ENCODE measurements around the gene BAK1. TPM values are rescaled to one million over a fixed set of nuclear protein-coding genes. Genes with fewer than 3 reads are reported as not detected.
A peak's percentile ranks its signal among the peaks of the same experiment; 100 is the strongest.

Gene BAK1
- total RNA-seq, 1 experiment from 2014 or later, result 40.0 TPM

- peaks cover 0 to 3% of the 10 kb centered on the region in 2 experiments; a peak in 1 of 5 replicates for H3K9me3 Mint-ChIP-seq
- peaks cover 5% of the 10 kb centered on the region for H3K27me3 Mint-ChIP-seq (ENCODE audit: low read depth)
- H3K27me3 ChIP-seq (ENCODE audit: insufficient read depth, low read length), result no peaks in the 10 kb centered on the region
- no peak for DNase-seq
- H3K79me2 ChIP-seq (ENCODE audit: insufficient read depth, low read length), result no peaks in the 10 kb centered on the region
- no peaks in the 10 kb centered on the region for H3K79me1 ChIP-seq (ENCODE audit: insufficient read depth, low read depth, low read length, poor library complexity, severe bottlenecking)
- H3K4ac ChIP-seq (ENCODE audit: low read depth, low read length), result no peak overlapping the region
- no peak overlapping the region for H2BK15ac ChIP-seq (ENCODE audit: low read depth, low read length)
- H3K4me1 Mint-ChIP-seq, result peaks cover 20 to 23% of the 10 kb centered on the region in 2 experiments
- no peak overlapping the region for H3K56ac ChIP-seq (ENCODE audit: insufficient read length, low read depth, low read length)
- no peak overlapping the region for H3K23ac ChIP-seq (ENCODE audit: insufficient read length, low read depth, low read length)
- H3K14ac ChIP-seq (ENCODE audit: insufficient read depth, low read length), result no peak overlapping the region
- H3K4me3 Mint-ChIP-seq, result no peak overlapping the region
- H4K8ac ChIP-seq (replicated peaks; ENCODE audit: insufficient read length, low read depth, low read length), result no peak overlapping the region
- no peak overlapping the region for H2AK5ac ChIP-seq (ENCODE audit: insufficient read length, low read length)
- H3K27ac ChIP-seq (ENCODE audit: insufficient read length, low read depth, low read length), result no peak overlapping the region
- no peak overlapping the region for H3K4me2 ChIP-seq (ENCODE audit: insufficient read depth, insufficient read length, low read length)
- H2BK120ac ChIP-seq (ENCODE audit: low read depth, low read length, poor library complexity, severe bottlenecking), result no peak overlapping the region
- H2AFZ ChIP-seq (ENCODE audit: low read length), result no peak overlapping the region
- WGBS (ENCODE audit: extremely low coverage, insufficient read length, low lambda C conversion rate), result no CpG with 5 or more reads among the region's 8 CpGs
- no peaks in the 10 kb centered on the region for H4K20me1 ChIP-seq (ENCODE audit: control insufficient read depth, insufficient read depth, insufficient read length)
- no peak overlapping the region for H3T11ph ChIP-seq (ENCODE audit: low read length)
- H4K91ac ChIP-seq (ENCODE audit: insufficient read length, low read depth, low read length), result no peak overlapping the region
- H2BK12ac ChIP-seq (ENCODE audit: insufficient read length, low read depth, low read length), result no peak overlapping the region
- peaks cover 0 to 6% (median 2%) of the 10 kb centered on the region in 3 experiments; a peak in 2 of 7 replicates for H3K36me3 Mint-ChIP-seq (ENCODE audit: insufficient read depth in 1 of 3, low read depth in 3 of 3)
- peaks cover 4% of the 10 kb centered on the region for H3K23me2 ChIP-seq (ENCODE audit: insufficient read length, low read depth, low read length, poor library complexity, severe bottlenecking)
- TF ChIP-seq, protein P1, sequence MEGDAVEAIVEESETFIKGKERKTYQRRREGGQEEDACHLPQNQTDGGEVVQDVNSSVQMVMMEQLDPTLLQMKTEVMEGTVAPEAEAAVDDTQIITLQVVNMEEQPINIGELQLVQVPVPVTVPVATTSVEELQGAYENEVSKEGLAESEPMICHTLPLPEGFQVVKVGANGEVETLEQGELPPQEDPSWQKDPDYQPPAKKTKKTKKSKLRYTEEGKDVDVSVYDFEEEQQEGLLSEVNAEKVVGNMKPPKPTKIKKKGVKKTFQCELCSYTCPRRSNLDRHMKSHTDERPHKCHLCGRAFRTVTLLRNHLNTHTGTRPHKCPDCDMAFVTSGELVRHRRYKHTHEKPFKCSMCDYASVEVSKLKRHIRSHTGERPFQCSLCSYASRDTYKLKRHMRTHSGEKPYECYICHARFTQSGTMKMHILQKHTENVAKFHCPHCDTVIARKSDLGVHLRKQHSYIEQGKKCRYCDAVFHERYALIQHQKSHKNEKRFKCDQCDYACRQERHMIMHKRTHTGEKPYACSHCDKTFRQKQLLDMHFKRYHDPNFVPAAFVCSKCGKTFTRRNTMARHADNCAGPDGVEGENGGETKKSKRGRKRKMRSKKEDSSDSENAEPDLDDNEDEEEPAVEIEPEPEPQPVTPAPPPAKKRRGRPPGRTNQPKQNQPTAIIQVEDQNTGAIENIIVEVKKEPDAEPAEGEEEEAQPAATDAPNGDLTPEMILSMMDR (conservative IDR thresholded peaks at IDR 0.05), result no peak
- peak overlapping the region in 2 of 3 experiments; percentile 47 to 72; a peak in 1 of 7 replicates for H3K27ac Mint-ChIP-seq
- no peak overlapping the region for H3K9ac ChIP-seq (ENCODE audit: extremely low read depth, insufficient read length, low read length)
- H3K4me1 ChIP-seq (ENCODE audit: insufficient read depth, low read length), result no peaks in the 10 kb centered on the region
- H2BK5ac ChIP-seq (ENCODE audit: insufficient read length, low read length), result no peak overlapping the region
- H4K5ac ChIP-seq (ENCODE audit: insufficient read length, low read depth, low read length), result no peak overlapping the region
- no peaks in the 10 kb centered on the region for H3K9me3 ChIP-seq (ENCODE audit: control insufficient read depth, low read depth, low read length)
- no peak overlapping the region for H2BK20ac ChIP-seq (ENCODE audit: low read depth, low read length, poor library complexity, severe bottlenecking)
- H3K18ac ChIP-seq (ENCODE audit: insufficient read length, low read depth, low read length), result no peak overlapping the region
Measured at GRCh38 chr6:33567836-33568235, 12.2 kb downstream of the BAK1 start.
